HG03354 (cell line): ENCODE data around the gene IL1RAPL2.
"Not testable (repeated sequence)": the region's sequence is repeated elsewhere in the genome, so short reads cannot be mapped to it uniquely, and the experiment has no call there.

ENCODE experiments used
- ATAC-seq: cut with Tn5 transposase; IDR thresholded peaks from one replicate; pipeline ENCODE4 v1.9.1; 2021; ENCODE audit warnings: mild to moderate bottlenecking; ENCODE audit not compliant: unreplicated experiment, poor library complexity, severe bottlenecking

IL1RAPL2 gene

DNA sequence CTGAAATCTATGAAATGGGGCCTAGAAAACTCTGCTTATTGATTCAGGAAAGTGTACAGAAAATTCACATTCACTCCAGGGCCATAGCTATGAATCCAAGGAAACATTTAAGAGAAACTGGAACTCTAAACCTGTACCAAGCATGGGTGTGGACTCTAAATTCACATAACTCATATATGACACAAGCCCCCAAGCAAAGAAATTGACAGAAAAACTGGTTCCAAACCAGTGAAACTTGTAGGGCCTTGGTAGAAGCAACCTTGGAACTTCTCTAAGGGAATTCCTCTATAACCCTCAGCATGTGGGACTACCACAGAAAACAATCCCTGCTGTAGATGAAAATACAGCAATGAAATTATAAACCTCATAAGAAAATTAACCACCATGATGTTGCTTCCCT, 1149.7 kb downstream of the IL1RAPL2 start:
- no peak for ATAC-seq

DNA sequence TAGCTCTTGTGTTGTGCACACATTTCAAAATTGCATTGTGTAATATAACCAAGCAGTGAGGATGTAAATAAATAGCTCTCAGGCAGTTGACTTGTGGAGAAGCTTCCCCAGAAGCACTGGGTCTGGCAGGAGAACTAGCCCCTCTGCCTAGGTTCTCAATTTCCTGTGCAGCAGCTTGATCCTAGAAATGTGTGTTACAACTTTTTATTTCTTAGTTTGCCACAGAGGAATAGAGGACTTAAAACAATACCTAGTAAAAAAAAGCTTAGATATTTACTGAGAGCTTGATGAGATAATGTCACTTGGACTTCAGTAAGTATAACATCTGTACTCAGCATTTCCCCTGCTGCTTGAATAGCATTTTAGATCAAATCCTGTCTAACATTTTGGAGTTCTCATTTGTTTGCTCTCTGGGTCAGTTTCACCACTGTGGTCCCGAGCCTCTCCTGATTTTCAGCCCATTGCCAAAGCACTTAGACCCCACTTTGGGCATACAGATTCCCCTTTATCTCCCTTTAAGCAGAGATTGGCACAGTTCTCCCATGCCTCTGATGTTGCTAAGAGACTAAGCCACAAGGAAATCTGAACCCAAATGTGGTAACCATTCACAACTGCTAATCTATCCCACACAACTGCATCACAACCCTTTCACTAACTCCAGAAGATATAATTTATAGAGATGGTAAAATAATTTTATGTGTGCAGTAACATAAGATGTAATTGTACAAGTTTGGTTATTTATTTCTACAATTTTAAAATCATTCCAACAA, 1158.2 kb downstream of the IL1RAPL2 start:
- ATAC-seq: no peak

- no peak for ATAC-seq
Measured at GRCh38 chrX:105725228-105725627, 1159.2 kb downstream of the IL1RAPL2 start.

- ATAC-seq: no peak
Measured at GRCh38 chrX:105738162-105738561, 1172.2 kb downstream of the IL1RAPL2 start.

GRCh38 chrX:105744291-105744690, 1178.3 kb downstream of the IL1RAPL2 start:
- no peak for ATAC-seq

- no peak for ATAC-seq
Measured at GRCh38 chrX:105744946-105745345, 1178.9 kb downstream of the IL1RAPL2 start.

GRCh38 chrX:105745863-105746262, 1179.9 kb downstream of the IL1RAPL2 start:
- no peak for ATAC-seq

DNA sequence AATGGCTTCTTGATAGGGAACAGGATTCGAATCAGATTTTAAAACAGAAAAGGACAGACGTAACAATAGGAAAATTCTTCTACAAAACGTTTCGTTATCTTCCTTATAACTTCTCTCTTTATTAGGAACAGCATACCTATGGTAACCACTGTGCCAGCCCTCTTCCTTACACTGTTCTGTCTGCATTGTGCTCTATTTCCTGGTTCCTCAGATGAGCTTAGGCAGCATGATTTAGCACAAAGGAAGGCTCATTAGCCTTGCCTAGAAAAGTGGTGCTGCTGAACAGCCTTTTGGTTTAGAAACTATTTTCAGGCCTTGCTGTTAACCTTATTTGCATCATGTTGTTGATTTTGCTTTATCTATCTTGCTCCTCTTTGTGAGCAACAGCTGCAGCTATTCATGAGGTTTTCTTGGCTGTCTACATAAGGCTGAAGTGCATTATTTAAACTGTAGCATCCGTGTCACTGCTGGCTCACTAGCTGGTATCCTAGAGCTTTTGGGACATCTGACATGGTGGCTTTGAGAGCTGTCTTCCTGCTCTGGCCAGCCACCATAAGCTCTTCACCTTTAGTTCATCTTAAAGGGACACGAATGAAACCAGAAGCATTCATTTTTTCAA, 1186.4 kb downstream of the IL1RAPL2 start:
- no peak for ATAC-seq

GRCh38 chrX:105753411-105753810, 1187.4 kb downstream of the IL1RAPL2 start:
- no peak for ATAC-seq

GRCh38 chrX:105754286-105754964, 1188.4 kb downstream of the IL1RAPL2 start:
- ATAC-seq: no peak

- ATAC-seq: no peak
Measured at GRCh38 chrX:105755109-105755508, 1189.1 kb downstream of the IL1RAPL2 start.

GRCh38 chrX:105758754-105759153, 1192.8 kb downstream of the IL1RAPL2 start:
- no peak for ATAC-seq

- ATAC-seq: no peak
Measured at GRCh38 chrX:105759598-105759997, 1193.6 kb downstream of the IL1RAPL2 start.

- no peak for ATAC-seq
Measured at GRCh38 chrX:105765691-105766090, 1199.7 kb downstream of the IL1RAPL2 start.

- ATAC-seq: no peak
Measured at GRCh38 chrX:105773801-105774200, 1207.8 kb downstream of the IL1RAPL2 start.

DNA sequence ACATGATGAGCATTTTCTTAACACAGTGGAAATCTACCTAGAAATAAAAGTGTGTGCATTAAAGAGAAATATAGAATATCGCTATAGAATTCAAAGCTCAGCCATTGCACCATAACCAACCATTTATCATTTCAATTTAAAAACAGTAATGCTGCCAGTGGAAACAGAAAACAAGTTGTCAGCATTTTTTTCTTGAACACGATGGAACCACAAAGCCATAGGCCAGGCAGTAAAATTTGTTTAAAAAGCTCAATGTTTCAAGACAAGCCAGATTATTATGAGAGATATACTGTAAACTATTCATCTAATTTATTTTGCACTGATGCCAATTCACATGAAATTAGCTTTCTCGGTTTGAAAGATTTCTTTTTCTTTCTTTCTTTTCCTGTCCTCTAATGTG, 1209.7 kb downstream of the IL1RAPL2 start:
- ATAC-seq: no peak

GRCh38 chrX:105781804-105782203, 1215.8 kb downstream of the IL1RAPL2 start:
- ATAC-seq: no peak

DNA sequence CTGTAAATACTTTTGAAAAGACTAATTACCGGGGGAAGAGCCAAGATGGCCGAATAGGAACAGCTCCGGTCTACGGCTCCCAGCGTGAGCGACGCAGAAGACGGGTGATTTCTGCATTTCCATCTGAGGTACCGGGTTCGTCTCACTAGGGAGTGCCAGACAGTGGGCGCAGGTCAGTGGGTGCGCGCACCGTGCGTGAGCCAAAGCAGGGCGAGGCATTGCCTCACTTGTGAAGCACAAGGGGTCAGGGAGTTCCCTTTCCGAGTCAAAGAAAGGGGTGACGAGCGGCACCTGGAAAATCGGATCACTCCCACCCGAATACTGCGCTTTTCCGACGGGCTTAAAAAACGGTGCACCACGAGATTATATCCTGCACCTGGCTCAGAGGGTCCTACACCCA, 1230.9 kb downstream of the IL1RAPL2 start:
- ATAC-seq: not testable (repeated sequence)

DNA sequence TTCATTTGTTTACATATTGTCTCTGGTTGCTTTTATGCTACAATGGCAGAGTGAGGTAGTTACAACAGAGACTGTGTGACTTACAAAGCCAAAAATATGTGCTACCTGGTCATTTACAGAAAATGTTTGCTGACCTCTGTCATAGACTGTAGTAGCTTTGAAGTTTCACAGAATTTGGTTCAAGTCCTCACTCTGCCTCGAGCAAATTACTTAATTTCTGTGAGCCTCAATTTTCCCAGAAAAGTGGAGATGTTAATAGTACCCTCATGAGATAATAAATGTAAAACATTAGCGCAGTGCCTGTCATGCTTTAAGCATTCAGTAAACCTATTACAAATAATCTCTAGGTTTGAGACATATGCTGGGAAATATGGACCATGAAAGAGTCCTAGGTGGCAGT, 1237.9 kb downstream of the IL1RAPL2 start:
- ATAC-seq: no peak

- ATAC-seq: not testable (repeated sequence)
Measured at GRCh38 chrX:105805655-105806054, 1239.7 kb downstream of the IL1RAPL2 start.

- ATAC-seq: no peak
Measured at GRCh38 chrX:105816517-105816916, 1250.5 kb downstream of the IL1RAPL2 start.
